NCI-H345 (cell line): ENCODE measurements around the gene PPARG.
"Not testable (repeated sequence)": the region's sequence is repeated elsewhere in the genome, so short reads cannot be mapped to it uniquely, and the experiment has no call there.

Experiments
- DNase-seq: peaks from one replicate; lab custom pipeline; 2025; lab: John Stamatoyannopoulos, UW

Gene PPARG

DNA sequence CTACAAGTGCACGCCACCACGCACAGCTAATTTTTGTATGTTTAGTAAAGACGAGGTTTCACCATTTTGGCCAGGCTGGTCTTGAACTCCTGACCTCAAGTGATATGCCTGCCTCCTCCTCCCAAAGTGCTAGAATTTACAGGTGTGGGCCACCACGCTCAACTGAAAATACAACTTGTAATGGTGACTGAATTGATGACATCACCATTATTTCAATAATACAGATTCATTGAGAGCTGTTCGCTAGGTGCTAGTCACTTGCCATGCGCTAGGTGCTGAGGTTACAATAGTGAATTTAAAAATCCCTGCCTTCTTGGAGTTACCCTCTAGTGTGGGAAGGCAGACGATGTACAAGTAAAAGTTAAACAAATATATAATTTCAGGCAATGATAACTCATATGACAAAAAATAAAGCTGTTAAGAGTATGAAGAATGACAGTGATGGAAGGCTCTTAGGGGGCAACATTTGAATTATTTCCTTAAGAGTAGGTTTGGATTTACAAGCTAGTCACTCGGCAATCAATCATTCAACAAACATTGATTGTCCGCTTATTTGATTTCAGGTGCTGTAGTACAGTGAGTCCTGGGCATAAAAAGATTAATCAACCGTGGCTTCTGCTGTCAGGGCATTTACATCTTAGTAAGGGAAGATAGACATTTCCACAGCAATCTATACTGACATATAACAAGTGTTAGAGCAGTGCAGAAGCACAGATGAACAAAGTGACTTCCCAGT, 9.1 kb upstream of the PPARG start:
- DNase-seq = no peak

DNA sequence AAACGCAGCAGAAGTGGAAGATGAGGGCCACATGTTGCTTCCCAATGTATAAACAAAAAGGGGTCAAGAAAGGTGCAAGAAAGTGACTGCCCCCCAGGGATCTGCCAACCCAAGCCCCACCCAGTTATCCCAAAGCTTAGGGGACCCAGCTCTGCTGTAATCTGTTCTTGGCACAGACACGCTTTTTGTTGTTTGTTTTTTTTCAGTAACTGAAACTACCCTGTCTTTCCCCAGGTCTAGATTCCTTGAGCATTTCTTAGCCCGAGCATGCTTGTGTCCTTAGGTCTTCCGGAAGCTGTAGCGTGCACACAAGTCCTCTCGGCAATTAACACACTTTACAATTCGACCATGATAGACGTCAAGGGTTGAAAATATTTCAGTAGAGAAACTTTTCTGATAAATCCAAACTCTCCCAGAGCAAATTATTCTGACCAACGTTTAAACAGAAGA, 8.5 kb upstream of the PPARG start:
- DNase-seq = no peak

DNA sequence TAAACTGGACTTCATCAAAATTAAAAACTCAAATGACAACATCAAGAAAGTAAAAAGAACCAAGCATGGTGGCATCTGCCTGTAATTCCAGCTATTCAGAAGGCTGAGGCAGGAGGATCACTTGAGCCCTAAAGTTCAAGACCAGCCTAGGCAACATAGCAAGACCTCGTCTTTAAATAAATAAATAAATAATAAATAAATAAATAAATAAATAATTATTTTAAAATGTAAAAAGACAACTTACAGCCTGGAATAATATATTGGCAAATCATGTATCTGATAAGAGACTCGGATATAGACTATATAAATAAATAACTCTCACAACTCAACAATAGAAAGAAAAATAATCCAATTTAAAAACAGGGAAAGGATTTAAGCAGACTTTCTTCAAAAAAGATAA, 4.3 kb upstream of the PPARG start:
- no peak for DNase-seq

DNA sequence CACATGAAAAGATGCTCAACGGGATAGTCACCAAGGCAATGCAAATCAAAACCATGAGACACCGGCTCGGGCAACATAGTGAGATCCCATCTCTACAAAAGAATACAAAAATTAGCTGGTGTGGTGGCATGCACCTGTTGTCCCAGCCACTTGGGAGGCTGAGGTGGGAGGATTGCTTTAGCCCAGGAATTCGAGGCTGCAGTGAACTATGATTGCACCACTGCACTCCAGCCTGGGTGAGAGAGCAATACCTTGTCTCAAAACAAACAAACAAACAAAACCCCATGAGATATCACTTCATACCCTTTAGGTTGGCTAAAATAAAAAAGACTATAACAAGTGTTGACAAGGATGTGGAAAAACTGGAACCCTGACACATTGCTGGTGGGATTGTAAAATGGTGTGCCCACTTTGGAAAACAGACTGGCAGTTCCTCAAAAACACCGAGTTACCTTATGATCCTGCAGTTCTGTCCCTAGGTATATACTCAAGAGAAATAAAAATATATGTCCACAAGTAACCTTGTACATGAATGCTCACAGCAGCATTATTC, 3.8 kb upstream of the PPARG start:
- DNase-seq = no peak

DNA sequence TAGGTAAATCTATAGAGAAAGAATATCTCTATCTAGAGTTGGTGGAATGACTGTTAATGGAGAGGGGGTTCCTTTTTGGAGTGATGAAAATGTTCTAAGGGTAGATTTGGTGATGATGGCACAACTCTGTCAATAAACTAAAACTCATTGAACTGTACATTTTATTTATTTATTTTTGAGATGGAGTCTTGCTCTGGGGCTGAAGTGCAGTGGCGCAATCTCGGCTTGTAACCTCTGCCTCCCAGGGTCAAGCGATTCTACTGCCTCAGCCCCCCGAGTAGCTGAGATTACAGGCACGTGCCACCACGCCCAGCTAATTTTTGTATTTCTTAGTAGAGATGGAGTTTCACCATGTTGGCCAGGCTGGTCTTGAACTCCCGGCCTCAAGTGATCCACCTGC, 3.1 kb upstream of the PPARG start:
- not testable (repeated sequence) for DNase-seq

DNA sequence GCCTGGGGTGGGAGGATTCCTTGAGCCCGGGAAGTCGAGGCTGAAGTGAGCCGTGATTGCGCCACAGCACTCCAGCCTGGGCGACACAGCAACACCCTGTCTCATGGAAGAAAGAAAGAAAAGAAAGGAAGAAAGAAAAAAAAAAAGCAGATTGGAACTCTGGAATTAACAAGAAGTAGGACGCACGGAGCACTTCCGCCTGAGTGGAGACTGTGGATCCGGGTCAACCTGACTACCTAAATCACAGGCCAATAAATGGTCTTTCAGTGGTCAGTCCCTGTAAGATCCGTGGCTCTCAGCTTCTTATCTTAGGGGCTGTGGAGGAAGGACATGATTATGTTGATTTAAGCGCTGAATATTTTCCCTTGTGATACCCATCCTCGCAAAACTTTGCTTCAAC, 2.4 kb upstream of the PPARG start:
- no peak for DNase-seq

DNA sequence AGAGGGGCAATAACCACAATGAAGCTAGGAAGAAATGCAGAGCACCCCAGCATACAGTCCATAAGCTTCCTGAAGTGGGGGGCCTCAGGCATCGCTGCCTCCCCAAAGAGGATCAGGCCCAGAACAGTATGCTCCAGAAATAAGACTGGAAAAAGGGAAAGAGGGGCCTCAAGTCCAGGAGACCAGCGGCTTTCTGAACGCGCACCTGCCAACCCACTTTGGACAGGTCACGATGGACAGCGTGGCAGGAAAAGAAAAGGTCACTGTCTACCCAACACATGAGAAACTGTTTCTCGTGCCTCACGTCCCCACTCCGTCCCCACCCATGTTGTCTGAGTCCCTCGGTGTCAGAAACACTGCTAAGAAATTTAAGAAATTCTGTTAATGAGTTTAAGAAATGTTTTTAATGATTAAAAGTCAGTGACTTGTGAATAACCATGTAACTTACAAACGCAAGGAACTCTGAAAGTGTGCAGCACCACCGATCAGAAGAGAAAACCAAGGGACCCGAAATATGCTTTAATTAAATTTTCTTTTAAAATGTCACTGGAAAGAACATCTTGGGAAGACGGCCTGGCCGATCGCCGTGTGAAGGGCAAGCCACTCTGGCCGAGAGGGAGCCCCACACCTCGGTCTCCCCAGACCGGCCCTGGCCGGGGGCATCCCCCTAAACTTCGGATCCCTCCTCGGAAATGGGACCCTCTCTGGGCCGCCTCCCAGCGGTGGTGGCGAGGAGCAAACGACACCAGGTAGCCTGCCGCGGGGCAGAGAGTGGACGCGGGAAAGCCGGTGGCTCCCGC, 1.7 kb upstream of the PPARG start:
- no peak for DNase-seq

DNA sequence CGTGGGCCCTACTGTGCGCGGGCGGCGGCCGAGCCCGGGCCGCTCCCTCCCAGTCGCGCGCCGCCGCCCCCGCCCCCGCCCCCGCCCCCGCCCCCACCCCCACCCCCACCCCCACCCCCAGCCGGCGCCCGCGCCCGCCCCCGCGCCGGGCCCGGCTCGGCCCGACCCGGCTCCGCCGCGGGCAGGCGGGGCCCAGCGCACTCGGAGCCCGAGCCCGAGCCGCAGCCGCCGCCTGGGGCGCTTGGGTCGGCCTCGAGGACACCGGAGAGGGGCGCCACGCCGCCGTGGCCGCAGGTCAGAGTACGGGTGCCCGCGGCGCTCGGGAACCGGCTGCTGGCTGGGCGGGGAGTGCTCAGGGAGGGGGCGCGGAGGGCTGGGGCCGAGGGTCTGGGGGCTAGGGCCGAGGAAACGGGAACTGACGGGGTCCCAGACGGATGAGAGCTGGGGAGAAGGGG, 1.1 kb upstream of the PPARG start:
- no peak for DNase-seq

DNA sequence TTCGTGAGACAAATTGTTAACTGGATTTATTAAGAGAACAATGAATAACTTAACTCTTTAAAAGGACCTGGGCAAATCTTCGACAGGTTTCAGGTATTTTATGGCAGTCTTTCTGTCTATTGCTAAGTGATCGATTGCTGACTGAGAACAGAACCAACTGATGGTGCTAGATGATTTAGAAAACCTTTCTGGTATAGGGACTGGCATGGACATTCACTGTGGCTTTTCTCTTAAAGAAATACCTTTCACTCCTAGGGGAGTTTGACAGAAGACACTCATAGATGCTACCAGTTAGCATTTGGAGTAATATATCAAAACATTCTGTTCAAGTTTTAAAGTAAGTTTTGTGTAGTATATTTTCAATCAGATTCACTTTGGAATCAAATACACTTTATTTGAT, 654 bp downstream of the PPARG start:
- DNase-seq = no peak

DNA sequence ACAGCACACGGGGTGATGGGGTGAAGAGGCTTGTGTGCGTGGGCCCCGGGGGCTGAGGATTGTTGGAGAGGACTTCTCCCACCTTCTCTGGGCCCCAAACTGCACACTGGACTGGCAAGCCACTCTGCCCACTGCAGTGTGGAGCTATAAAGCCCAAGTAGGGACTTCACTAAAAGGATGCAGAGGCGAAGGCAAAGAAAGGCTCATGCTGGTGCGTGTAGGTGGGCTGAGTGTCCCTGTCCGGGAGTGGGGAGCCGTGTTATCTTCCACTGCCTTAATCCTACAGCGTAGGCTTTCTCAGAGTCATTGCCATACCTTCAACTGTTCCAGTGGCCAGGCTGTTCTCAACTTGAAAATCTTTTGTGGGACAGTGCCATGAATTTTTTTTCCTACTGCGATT, 3.9 kb downstream of the PPARG start:
- DNase-seq = no peak

DNA sequence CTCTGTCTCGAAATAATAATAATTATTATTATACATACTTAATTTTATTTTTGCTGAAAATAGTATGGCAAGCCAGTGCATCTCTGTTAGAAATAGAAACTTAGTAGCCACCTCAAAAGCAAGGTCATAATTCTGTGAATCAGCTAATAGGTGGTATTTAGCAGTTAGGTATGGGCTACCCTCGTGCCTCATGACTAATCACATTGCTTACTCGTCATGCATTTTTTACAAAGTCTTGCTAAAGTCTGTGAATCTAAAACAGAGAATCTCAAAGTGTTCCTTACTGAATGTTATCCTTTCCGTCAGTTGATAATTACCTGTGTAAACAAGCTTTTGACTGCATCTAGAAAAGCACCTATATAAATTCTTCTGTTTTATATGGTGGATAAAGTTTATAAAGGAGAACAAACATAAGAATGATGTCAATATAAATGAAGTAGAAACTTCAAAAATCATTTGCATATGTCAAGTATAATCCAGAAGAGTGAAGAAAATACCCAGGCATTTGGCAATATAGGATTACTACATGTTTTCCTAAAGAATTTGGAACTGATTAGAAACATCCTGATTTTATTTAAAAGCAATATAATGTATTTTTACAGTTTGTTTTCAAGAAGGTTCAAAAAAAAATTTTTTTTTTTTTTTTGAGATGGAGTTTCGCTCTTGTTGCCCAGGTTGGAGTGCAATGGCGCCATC, 6.2 kb downstream of the PPARG start:
- no peak for DNase-seq

DNA sequence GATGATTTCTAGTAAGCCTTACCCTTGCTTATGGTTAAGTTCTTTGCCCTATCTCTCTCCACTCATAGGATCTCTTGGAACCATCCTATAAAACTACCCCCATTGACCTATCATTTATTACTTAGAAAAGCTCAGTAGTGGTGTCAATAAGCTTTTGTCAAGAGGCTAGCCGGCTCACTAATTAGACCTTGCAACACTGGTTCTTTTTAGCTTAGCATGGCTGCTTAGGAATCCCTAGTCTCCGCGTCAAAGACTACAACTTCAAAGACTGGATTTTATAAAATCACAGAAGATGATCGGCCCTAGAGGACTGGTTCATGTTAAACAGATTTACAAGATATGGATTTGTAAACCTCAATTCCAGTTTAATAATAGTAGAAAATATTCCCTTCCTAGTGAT, 7.6 kb downstream of the PPARG start:
- no peak for DNase-seq

DNA sequence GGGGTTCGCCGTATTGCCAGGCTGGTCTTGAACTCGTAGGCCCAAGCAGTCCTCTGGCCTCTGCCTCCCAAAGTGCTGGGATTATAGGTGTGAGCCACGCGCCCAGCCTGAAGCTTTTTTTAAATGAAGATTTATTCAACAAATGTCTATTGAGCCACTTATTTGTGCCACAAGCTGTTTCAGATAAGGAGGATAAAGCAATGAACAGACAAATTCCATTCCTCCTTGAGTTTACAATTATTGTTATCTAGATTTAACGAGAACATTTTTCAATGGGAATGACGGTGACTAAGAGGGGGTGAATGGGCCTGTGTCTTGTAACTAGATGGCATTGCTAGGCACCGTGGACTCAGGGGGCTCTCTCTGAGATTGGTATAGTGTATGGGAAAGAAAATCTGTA, 10.2 kb downstream of the PPARG start:
- no peak for DNase-seq

DNA sequence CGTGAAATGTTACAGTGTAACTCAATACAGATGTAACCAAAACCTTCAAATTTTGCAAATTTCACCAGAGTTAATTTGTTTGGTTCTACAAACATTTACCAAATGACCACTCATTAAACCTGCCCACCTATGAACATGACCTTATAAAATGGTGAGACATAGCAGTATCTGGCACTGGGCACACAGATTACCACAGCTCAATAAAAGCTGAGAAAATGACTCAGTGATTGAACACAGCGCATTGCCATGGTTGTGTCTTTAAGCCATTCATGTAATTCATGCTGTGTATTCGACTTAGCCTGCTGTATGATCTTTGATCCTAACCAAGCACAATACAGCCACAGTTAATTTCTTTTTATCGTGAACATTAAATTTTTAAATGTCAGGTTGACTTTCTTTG, 11.3 kb downstream of the PPARG start:
- no peak for DNase-seq

DNA sequence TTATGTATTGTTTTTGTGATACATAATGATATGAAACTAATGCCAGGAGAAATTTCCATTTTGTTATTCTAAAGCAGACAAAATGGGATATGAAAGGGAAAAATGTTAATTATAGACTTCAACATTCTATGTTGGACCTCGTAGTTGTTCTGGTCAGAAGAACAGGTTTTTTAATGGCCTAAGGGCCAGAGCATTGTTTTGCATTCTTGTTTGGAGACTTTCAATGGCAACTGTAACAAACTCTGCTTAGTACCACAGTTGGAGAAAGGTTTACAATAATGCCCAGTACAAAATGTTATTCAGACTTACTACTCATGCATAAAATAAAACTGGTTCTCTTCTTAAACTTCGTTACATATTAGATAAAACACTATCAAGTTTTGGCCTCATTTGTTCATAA, 12.2 kb downstream of the PPARG start:
- no peak for DNase-seq

DNA sequence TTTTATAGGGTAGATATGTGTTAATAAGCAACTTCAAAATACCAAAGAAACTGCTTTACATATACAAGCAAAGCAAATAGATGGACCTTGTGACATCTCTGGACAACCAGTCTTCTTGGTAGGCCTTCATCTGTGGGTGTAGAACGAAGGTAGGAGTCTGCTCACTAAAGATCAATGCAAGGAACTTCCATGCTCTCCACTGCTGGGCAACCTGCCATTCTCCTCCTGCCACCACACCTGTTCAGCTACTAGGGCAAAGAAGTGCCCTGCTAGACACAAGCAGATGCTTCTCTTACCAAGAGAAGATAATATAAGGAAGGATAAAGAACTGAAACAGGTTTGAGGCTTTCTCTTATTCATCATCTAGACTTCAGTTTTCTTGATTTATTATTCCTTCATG, 12.6 kb downstream of the PPARG start:
- no peak for DNase-seq

DNA sequence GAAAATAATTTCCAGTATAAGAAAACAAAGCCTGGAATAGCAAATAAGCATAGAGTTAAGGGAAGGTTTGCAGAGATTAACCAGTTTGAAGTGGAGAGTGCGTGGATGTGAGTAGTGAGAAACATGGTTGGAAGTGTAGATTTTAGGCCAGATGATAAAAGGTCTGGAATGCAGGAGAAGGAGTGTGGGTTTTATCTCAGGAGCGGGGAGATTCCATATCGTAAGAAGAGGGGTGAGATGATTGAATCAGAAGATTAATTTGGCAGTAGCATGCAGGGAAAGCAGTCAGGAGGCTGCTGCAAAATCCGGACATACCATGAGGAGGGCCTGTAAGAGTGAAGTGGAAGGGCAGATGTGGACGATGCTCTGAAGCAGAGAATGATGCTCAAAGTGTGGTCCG, 13.7 kb downstream of the PPARG start:
- no peak for DNase-seq

DNA sequence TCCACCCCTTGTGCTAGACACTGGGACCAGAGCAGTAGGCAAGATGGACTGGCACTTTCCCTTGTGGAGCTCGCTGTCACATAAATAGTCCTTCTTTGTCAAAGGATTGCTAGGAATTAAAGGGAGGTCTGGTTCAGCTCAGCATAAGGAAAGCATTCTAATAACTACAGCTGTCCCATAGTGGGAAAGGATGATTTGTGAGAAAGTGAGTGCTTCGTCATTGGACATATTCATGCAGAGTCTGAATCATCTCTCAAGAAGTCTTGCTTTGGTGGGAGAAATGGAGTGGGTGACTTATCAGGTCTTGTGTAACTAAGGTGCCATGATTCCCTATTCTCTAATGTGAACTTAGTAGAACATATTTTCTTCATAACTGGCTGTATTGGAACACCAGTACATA, 14.7 kb downstream of the PPARG start:
- DNase-seq = no peak

DNA sequence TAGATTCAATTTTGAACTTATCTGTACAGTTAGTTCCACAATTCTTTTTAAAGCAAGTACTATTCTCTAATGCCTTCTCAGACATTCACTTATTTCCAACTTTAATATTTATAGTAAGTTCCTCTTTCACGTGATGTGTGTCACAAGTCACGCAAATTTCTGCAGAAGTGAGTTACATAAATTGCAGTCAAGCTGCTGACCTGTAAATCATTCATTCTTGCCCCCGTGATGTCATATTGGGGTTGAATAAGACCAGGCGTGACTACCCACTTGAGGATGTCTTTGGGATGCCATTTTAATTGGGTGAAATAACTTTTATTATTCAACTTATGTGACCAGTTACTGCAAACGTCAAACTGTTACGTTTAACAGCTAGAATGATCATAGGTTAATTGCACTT, 15.1 kb downstream of the PPARG start:
- no peak for DNase-seq

DNA sequence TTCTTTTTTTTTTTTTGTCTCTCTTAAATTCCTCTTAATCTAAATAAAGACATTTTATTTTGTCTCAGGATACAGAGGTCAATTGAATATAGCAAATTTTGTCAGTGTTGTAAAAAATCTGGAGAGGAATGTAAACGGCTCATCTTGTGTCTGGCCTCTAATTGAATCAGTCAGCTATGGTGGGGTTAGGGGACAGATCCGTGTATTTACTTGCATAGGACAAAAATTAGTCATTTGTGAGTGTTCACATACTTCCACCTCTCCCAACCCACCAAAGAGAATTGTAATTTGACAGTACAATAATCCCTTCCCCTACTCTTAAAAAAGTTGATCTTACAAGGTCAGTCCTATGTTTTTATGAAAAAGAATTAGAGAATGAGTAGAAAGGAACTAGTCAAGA, 18.3 kb downstream of the PPARG start:
- no peak for DNase-seq

DNA sequence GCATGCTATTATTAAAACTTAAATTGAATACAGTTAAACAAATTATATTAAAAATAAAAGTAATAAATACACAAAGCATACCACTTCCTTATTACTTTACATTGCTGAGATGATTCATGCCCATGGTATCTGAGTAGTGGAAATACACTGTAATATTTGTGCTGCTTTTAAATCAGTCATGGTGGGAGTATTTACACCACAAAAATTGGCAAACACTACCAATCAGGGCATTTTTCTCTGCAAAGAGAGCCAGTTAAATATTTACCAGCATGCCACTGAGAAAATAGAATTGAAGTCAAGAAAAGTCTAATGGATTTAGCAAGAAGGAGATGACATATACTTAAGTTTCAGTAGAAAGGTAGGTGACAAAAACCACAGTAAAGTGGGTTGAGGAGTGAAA, 19.6 kb downstream of the PPARG start:
- no peak for DNase-seq

DNA sequence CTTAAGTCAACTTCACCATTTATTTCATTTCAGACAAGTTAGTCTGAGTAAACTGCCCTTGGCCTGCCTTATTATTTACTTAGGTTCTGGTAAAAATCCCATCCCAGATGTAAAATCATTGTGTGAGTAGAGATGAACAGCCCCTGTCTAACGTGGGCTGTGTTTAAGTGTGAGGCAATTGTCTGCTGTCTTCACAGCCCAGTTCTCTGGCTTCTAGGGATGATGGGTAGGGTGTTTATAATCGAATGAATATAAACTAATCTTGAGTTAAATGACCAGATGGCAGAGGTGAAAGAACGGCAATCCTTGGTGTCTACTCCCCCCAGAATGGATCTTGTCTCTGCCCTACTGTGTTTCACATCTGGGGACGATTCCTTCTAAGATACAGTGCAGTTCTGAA, 20.8 kb downstream of the PPARG start:
- DNase-seq = no peak

DNA sequence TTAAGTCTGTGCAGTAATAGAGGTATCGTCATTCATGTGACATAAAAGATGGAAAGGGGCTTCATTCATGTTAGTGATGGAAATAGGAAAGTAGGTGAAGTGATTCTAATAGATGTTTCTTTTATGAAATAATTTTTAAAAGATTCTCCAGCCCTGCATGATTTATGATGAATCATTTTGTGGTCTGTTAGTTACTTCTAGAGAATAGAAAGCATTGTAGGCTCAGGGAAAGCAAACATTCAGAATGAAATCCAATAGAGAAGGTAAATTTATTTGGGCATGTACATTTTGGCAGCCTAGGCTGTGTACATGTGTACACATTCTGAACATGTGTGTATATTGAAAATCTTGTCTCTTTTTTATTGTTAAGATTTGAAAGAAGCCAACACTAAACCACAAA, 23.1 kb downstream of the PPARG start:
- DNase-seq = no peak
